Neural cell (in vitro differentiated cells): ENCODE data around the gene PAMR1. TPM values are rescaled to one million over a fixed set of nuclear protein-coding genes. Genes with fewer than 3 reads are reported as not detected.

ENCODE experiments used
- H2AFZ ChIP-seq: fragments of 200-600, 300-800 bp; sonication (generic), shearing (Covaris generic); 2 replicates; pipeline ENCODE4 v1.6.0; 2014; ENCODE audit warnings: low read depth, mild to moderate bottlenecking, antibody characterized with exemption, low read length, moderate library complexity
- H3F3A ChIP-seq: fragments of 200-600 bp; shearing (Covaris generic); 2 replicates; pipeline ENCODE4 v1.6.1; 2016; ENCODE audit warnings: mild to moderate bottlenecking, moderate library complexity, mixed read lengths, antibody characterized with exemption, low read length; ENCODE audit not compliant: insufficient read depth, poor library complexity, severe bottlenecking
- H3K27ac ChIP-seq: fragments of 200-600, 300-800 bp; sonication (generic), shearing (Covaris generic); 2 replicates; pipeline ENCODE4 v1.5.1; 2014; ENCODE audit warnings: mild to moderate bottlenecking, low read length, moderate library complexity
- H3K27me3 ChIP-seq: fragments of 300-800, 200-600 bp; sonication (generic), shearing (Covaris generic); 2 replicates; pipeline ENCODE4 v1.6.0; 2014; ENCODE audit warnings: mild to moderate bottlenecking, low read depth, low read length, moderate library complexity; ENCODE audit not compliant: insufficient read depth
- H3K36me3 ChIP-seq: fragments of 300-800, 200-600 bp; sonication (generic), shearing (Covaris generic); 2 replicates; pipeline ENCODE4 v1.5.1; 2014; ENCODE audit warnings: mild to moderate bottlenecking, antibody characterized with exemption, low read length, moderate library complexity; ENCODE audit not compliant: insufficient read depth
- H3K4me2 ChIP-seq: fragments of 300-800, 200-600 bp; sonication (generic), shearing (Covaris generic); 2 replicates; pipeline ENCODE4 v1.6.0; 2014; ENCODE audit warnings: mild to moderate bottlenecking, low read length
- H3K4me3 ChIP-seq: fragments of 300-800, 200-600 bp; sonication (generic), shearing (Covaris generic); 2 replicates; pipeline ENCODE4 v1.5.1; 2014; ENCODE audit warnings: mild to moderate bottlenecking, low read length, moderate library complexity
- H3K79me2 ChIP-seq: fragments of 200-600 bp; shearing (Covaris generic); replicated peaks from 2 replicates; pipeline ENCODE4 v1.6.0; 2014; ENCODE audit warnings: mild to moderate bottlenecking, low read length, moderate library complexity; ENCODE audit not compliant: insufficient read depth
- H3K9ac ChIP-seq: fragments of 300-800, 200-600 bp; sonication (generic), shearing (Covaris generic); 2 replicates; pipeline ENCODE4 v1.6.1; 2016; ENCODE audit warnings: mild to moderate bottlenecking, low read length, mixed read lengths
- H3K9me2 ChIP-seq: fragments of 200-600 bp; shearing (Covaris generic); 2 replicates; pipeline ENCODE4 v1.6.1; 2016; ENCODE audit warnings: mild to moderate bottlenecking, low read length, mixed read lengths; ENCODE audit not compliant: insufficient read depth
- H3K9me3 ChIP-seq: fragments of 200-600, 300-800 bp; sonication (generic), shearing (Covaris generic); 2 replicates; pipeline ENCODE4 v1.6.1; 2016; ENCODE audit warnings: mild to moderate bottlenecking, mixed run types, low read length, moderate library complexity, mixed read lengths
- H4K20me1 ChIP-seq: fragments of 200-600 bp; shearing (Covaris generic); 2 replicates; pipeline ENCODE4 v1.6.1; 2016; ENCODE audit warnings: mild to moderate bottlenecking, mixed run types; ENCODE audit not compliant: insufficient read depth
- CTCF ChIP-seq: fragments of 450-650 bp; IDR thresholded peaks from 2 replicates; pipeline ENCODE4 v1.5.1; 2014; ENCODE audit warnings: antibody characterized with exemption, mild to moderate bottlenecking, moderate library complexity; ENCODE audit not compliant: poor library complexity, severe bottlenecking
- EP300 ChIP-seq: fragments of 450-650 bp; conservative IDR thresholded peaks from 2 replicates; pipeline ENCODE4 v1.6.1; 2014; ENCODE audit warnings: antibody characterized with exemption, mild to moderate bottlenecking, moderate library complexity; ENCODE audit not compliant: poor library complexity, severe bottlenecking
- EZH2 ChIP-seq: fragments of 200-600, 300-800 bp; shearing (Covaris generic), sonication (generic); IDR thresholded peaks from 2 replicates; pipeline ENCODE4 v1.6.1; 2014; ENCODE audit warnings: antibody characterized with exemption, low read length, borderline replicate concordance, mild to moderate bottlenecking; ENCODE audit not compliant: insufficient read depth, poor library complexity, severe bottlenecking
- MXI1 ChIP-seq: fragments of 450-650 bp; conservative IDR thresholded peaks from 2 replicates; pipeline ENCODE4 v1.6.1; 2014; ENCODE audit warnings: antibody characterized with exemption, mild to moderate bottlenecking; ENCODE audit not compliant: poor library complexity, severe bottlenecking
- POLR2AphosphoS5 ChIP-seq: IDR thresholded peaks from 2 replicates; pipeline ENCODE4 v1.6.1; 2012
- RAD21 ChIP-seq: fragments of 450-650 bp; conservative IDR thresholded peaks from 2 replicates; pipeline ENCODE4 v1.6.1; 2014; ENCODE audit warnings: antibody characterized with exemption, mild to moderate bottlenecking, moderate library complexity
- REST ChIP-seq: IDR thresholded peaks from 2 replicates; pipeline ENCODE4 v1.6.1; 2012; ENCODE audit warnings: borderline replicate concordance
- SMC3 ChIP-seq: fragments of 450-650 bp; conservative IDR thresholded peaks from 2 replicates; pipeline ENCODE4 v1.6.1; 2014; ENCODE audit warnings: antibody characterized with exemption, mild to moderate bottlenecking, moderate library complexity; ENCODE audit not compliant: poor library complexity
- TAF1 ChIP-seq: IDR thresholded peaks from 2 replicates; pipeline ENCODE4 v1.6.1; 2012; ENCODE audit warnings: low read depth
- polyA plus RNA-seq: library from polyadenylated mRNA; depleted of rRNA; stranded (reverse); fragments of >200 nt; gene quantifications from 2 replicates; pipeline ENCODE4 v1.2.3, GENCODE V29; 2014

PAMR1 gene
- polyA plus RNA-seq, 1 donor from 2014 or later, result 0.48 TPM

- Histone ChIP-seq H4K20me1 (no peaks in the 10 kb centered on the region), H3K4me3 (no peak overlapping the region), H3K9me3 (no peaks in the 10 kb centered on the region), H3K36me3 (no peaks in the 10 kb centered on the region), H3K27ac (no peak overlapping the region), H3K79me2 (no peaks in the 10 kb centered on the region), H3K27me3 (no peaks in the 10 kb centered on the region), H3K4me2 (no peak overlapping the region), H3K9me2 (no peaks in the 10 kb centered on the region), H2AFZ (no peak overlapping the region), H3F3A (no peaks in the 10 kb centered on the region), H3K9ac (no peak overlapping the region)
- TF ChIP-seq EP300, result no peak
- TF ChIP-seq REST, result no peak
- TF ChIP-seq SMC3, result no peak
- TF ChIP-seq MXI1, result no peak
- no peak for TF ChIP-seq CTCF
- TF ChIP-seq TAF1, result no peak
- TF ChIP-seq RAD21, result no peak
- TF ChIP-seq EZH2, result no peak
- TF ChIP-seq POLR2AphosphoS5, result no peak
Measured at GRCh38 chr11:35541621-35542375, 16.4 kb upstream of the PAMR1 start.

GRCh38 chr11:35540526-35540925 is 15.1 kb upstream of the PAMR1 start:
- Histone ChIP-seq H3K79me2 (no peaks in the 10 kb centered on the region), H4K20me1 (no peaks in the 10 kb centered on the region), H3K36me3 (no peaks in the 10 kb centered on the region), H3K9me3 (no peaks in the 10 kb centered on the region), H3F3A (no peaks in the 10 kb centered on the region), H3K27ac (no peak overlapping the region), H3K27me3 (no peaks in the 10 kb centered on the region), H3K9me2 (no peaks in the 10 kb centered on the region), H2AFZ (no peak overlapping the region), H3K4me3 (no peak overlapping the region), H3K9ac (no peak overlapping the region), H3K4me2 (no peak overlapping the region)
- TF ChIP-seq RAD21 (no peak), EP300 (no peak), SMC3 (no peak), TAF1 (no peak), POLR2AphosphoS5 (no peak)
